Smooth muscle cell (in vitro differentiated cells): ENCODE data around the gene NEURL3. TPM values are rescaled to one million over a fixed set of nuclear protein-coding genes. Genes with fewer than 3 reads are reported as not detected.

Experiments used
- polyA plus RNA-seq: library from polyadenylated mRNA; unstranded; fragments of >200 nt; fragmentation: Nextera tagmentation; extraction: Ambion mirVana; gene quantifications from 2 replicates; pipeline ENCODE4 v1.2.1, GENCODE V29; 2016
- total RNA-seq: library from RNA; depleted of rRNA; stranded (reverse); fragments of >200 nt; gene quantifications from 2 replicates; pipeline ENCODE4 v1.2.3, GENCODE V29; 2014

NEURL3 gene
- total and polyA plus RNA-seq, 2 experiments from 2014 or later: 0.21 TPM; not detected in 1

Other genes starting within 250 kb of the NEURL3 start
- gene TMEM127, start 239.4 kb downstream of the NEURL3 start, total RNA-seq: 18.7 and 21.9 TPM in 2 replicates
- gene TMEM127, start 239.4 kb downstream of the NEURL3 start, polyA plus RNA-seq: 20.5 and 31.8 TPM in 2 replicates
- gene CIAO1, start 239.1 kb downstream of the NEURL3 start, total RNA-seq: 48.6 and 59.8 TPM in 2 replicates
- 56.2 and 56.4 TPM in 2 replicates for gene CIAO1, start 239.1 kb downstream of the NEURL3 start, polyA plus RNA-seq
- gene SNRNP200, start 199.8 kb downstream of the NEURL3 start, total RNA-seq: 49.1 and 49.5 TPM in 2 replicates
- gene SNRNP200, start 199.8 kb downstream of the NEURL3 start, polyA plus RNA-seq: 54.1 and 57.6 TPM in 2 replicates
- 3.3 and 3.5 TPM in 2 replicates for gene ITPRIPL1, start 180.0 kb downstream of the NEURL3 start, total RNA-seq
- 4.3 and 6.0 TPM in 2 replicates for gene ITPRIPL1, start 180.0 kb downstream of the NEURL3 start, polyA plus RNA-seq
- 4.5 and 6.2 TPM in 2 replicates for gene NCAPH, start 169.6 kb downstream of the NEURL3 start, total RNA-seq
- 4.8 and 6.0 TPM in 2 replicates for gene NCAPH, start 169.6 kb downstream of the NEURL3 start, polyA plus RNA-seq
- gene ARID5A, start 31.4 kb upstream of the NEURL3 start, total RNA-seq: 11.0 and 12.1 TPM in 2 replicates
- gene ARID5A, start 31.4 kb upstream of the NEURL3 start, polyA plus RNA-seq: 20.4 and 25.6 TPM in 2 replicates
- gene KANSL3, start 133.0 kb upstream of the NEURL3 start, total RNA-seq: 13.3 and 16.2 TPM in 2 replicates
- 12.0 and 14.6 TPM in 2 replicates for gene KANSL3, start 133.0 kb upstream of the NEURL3 start, polyA plus RNA-seq
- not detected in 2 replicates for gene FER1L5, start 137.4 kb upstream of the NEURL3 start, total RNA-seq
- 0.12 TPM in 1 of 2 replicates, not detected in the other for gene FER1L5, start 137.4 kb upstream of the NEURL3 start, polyA plus RNA-seq
- 19.1 and 26.2 TPM in 2 replicates for gene LMAN2L, start 234.7 kb upstream of the NEURL3 start, total RNA-seq
- gene LMAN2L, start 234.7 kb upstream of the NEURL3 start, polyA plus RNA-seq: 32.5 and 32.9 TPM in 2 replicates